ENCODE data around the gene PTPRM.

DNA sequence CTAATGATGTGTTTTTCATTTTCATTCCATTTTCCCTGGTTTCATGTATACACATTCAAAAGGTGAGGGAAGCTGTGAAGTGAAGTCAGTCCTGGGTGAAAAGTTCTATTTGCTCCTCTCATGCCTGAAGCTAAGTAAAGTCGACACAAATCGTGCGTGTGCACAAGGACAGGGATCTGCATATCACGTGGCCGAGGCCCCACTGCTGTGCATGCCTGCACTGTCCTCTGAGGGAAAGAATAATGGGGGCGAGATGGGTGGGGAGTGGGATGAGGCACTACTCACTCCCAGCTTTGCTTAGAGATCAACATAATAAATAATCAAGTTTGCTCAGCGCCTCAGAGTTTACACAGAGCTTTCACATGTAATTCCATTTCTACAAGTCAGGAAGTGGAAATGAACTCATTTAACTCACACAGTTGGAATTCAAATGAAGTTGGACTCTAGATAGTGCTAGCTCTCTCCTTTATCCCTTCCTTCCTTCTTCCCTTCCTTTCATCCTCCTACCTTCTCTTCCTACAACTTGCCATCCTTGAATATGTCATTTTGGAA, 5.1 kb upstream of the PTPRM start:
- TF ChIP-seq, protein P1, sequence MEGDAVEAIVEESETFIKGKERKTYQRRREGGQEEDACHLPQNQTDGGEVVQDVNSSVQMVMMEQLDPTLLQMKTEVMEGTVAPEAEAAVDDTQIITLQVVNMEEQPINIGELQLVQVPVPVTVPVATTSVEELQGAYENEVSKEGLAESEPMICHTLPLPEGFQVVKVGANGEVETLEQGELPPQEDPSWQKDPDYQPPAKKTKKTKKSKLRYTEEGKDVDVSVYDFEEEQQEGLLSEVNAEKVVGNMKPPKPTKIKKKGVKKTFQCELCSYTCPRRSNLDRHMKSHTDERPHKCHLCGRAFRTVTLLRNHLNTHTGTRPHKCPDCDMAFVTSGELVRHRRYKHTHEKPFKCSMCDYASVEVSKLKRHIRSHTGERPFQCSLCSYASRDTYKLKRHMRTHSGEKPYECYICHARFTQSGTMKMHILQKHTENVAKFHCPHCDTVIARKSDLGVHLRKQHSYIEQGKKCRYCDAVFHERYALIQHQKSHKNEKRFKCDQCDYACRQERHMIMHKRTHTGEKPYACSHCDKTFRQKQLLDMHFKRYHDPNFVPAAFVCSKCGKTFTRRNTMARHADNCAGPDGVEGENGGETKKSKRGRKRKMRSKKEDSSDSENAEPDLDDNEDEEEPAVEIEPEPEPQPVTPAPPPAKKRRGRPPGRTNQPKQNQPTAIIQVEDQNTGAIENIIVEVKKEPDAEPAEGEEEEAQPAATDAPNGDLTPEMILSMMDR (IDR thresholded peaks at IDR 0.05): no peak
- no peak for TF ChIP-seq POLR2A (IDR thresholded peaks at IDR 0.05)

Measured in lower leg skin (tissue), 3 donors.